Keratinocyte (primary cell): ENCODE results near the gene RNU6-9.

Experiments
- EZH2 ChIP-seq: IDR thresholded peaks from one replicate; pipeline ENCODE4 v1.6.1; 2012; ENCODE audit warnings: inconsistent platforms, mild to moderate bottlenecking, low read length, moderate library complexity
- TF ChIP-seq, protein P1 (sequence below), 3 experiments: IDR thresholded peaks in 1 of 3; conservative IDR thresholded peaks in 1 of 3; optimal IDR thresholded peaks in 1 of 3; 2 replicates in 2 of 3; 3 replicates in 1 of 3; pipeline versions ENCODE3 to v1.5.1; 2011; ENCODE audit warnings: low read length in 3 of 3, mild to moderate bottlenecking in 3 of 3, moderate library complexity in 2 of 3, control low read depth in 1 of 3, inconsistent platforms in 1 of 3; ENCODE audit not compliant: insufficient read depth in 2 of 3; ENCODE audit errors: extremely low read depth in 1 of 3

DNA sequence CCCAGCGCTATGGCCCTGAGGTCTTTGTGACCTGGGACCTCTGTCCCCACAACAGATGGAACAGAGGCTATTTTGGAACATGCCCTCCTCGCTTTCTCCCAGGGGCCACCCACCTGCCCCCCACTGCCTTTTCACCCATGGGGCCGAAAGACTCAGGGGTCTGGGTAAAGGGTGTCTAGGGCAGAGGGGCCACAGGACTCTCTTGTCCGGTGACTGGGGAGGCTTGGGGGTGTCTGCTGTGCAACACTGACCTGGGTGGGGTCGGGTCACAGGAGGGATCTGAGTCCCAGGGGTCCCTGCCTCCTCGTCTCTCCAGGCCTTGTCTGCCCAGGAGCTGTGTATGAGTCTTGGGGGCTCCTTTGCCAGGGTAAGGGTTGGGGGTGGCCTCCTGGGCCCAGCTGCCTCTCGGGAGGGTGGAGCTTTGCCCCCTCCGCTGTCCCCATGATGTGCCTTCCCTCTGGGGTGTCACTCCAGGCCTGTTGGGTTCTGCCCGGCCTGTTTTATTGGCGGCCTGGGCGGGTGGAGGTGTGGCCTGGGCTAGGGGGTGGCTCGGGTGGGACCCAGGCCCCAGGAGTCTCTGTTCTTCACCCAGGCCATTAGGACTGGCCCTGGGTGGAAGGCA is 34.6 kb downstream of the RNU6-9 start:
- TF ChIP-seq, protein P1, sequence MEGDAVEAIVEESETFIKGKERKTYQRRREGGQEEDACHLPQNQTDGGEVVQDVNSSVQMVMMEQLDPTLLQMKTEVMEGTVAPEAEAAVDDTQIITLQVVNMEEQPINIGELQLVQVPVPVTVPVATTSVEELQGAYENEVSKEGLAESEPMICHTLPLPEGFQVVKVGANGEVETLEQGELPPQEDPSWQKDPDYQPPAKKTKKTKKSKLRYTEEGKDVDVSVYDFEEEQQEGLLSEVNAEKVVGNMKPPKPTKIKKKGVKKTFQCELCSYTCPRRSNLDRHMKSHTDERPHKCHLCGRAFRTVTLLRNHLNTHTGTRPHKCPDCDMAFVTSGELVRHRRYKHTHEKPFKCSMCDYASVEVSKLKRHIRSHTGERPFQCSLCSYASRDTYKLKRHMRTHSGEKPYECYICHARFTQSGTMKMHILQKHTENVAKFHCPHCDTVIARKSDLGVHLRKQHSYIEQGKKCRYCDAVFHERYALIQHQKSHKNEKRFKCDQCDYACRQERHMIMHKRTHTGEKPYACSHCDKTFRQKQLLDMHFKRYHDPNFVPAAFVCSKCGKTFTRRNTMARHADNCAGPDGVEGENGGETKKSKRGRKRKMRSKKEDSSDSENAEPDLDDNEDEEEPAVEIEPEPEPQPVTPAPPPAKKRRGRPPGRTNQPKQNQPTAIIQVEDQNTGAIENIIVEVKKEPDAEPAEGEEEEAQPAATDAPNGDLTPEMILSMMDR (optimal IDR thresholded peaks at IDR 0.05 in 1 of 3, IDR thresholded peaks at IDR 0.05 in 1 of 3, conservative IDR thresholded peaks at IDR 0.05 in 1 of 3; ENCODE audit: extremely low read depth in 1 of 3, insufficient read depth in 2 of 3, low read length in 3 of 3), result no peak
- TF ChIP-seq EZH2, result no peak
